GM12878 (cell line): ENCODE results near the gene YES1. TPM values are rescaled to one million over a fixed set of nuclear protein-coding genes. Genes with fewer than 3 reads are reported as not detected.
"Not testable (repeated sequence)": the region's sequence is repeated elsewhere in the genome, so short reads cannot be mapped to it uniquely, and the experiment has no call there.

Experiments
- ATAC-seq: fragments of 200-7000 bp; cut with Tn5 transposase; 3 replicates; pipeline ENCODE4 v1.9.1; 2020; ENCODE audit warnings: mild to moderate bottlenecking, moderate library complexity
- BruUV-seq: library from RNA; stranded (reverse); fragments of 400-500 nt; replicated peaks from 2 replicates; lab custom pipeline; 2021; lab: Mats Ljungman, UMichigan
- CTCF ChIA-PET: fragments of 300-600 bp; sonication (Branson Sonifier 250); formaldehyde crosslinking; extraction: SDS; loops from one replicate; lab custom pipeline; 2021; ENCODE audit warnings: inconsistent platforms; lab: Yijun Ruan, JAX
- POLR2A ChIA-PET: fragments of 350-600 bp; formaldehyde crosslinking; extraction: SDS; loops from one replicate; lab custom pipeline; 2021; ENCODE audit warnings: inconsistent platforms; lab: Charles Lee
- RAD21 ChIA-PET: fragments of 300-600 bp; sonication (Branson Sonifier 250); formaldehyde crosslinking; loops from one replicate; lab custom pipeline; 2023; ENCODE audit warnings: antibody characterized with exemption; ENCODE audit not compliant: unreplicated experiment; lab: Charles Lee
- SMC1A ChIA-PET: fragments of 300-600 bp; sonication (Branson Sonifier 250); formaldehyde crosslinking; loops from one replicate; lab custom pipeline; 2023; ENCODE audit not compliant: unreplicated experiment, uncharacterized antibody; lab: Charles Lee
- DNase-seq: peaks from one replicate; pipeline ENCODE4 v3.0.0-alpha.2; 2011; ENCODE audit warnings: low read depth, low spot score
- FAIRE-seq: peaks from 3 replicates; lab custom pipeline; 2011; peaks lifted over from hg19 to GRCh38; lab: Jason Lieb, UNC
- H2AFZ ChIP-seq: 2 replicates; pipeline ENCODE4 v1.6.0; 2011; ENCODE audit warnings: low read depth, low read length, control low read depth; ENCODE audit not compliant: control insufficient read depth
- H3K27ac ChIP-seq: 2 replicates; pipeline ENCODE4 v1.5.1; 2011; ENCODE audit warnings: control low read depth; ENCODE audit not compliant: control insufficient read depth, insufficient read depth
- H3K27me3 ChIP-seq, 2 experiments: replicated peaks in 1 of 2; 2 replicates each; pipeline versions ENCODE4 v1.6.0 to v1.6.1; 2011; ENCODE audit warnings: low read length in 1 of 2; ENCODE audit not compliant: control insufficient read depth in 2 of 2, insufficient read depth in 2 of 2
- H3K36me3 ChIP-seq, 2 experiments: 2 replicates each; pipeline ENCODE4 v1.5.1; 2011; ENCODE audit warnings: low read length in 1 of 2; ENCODE audit not compliant: control insufficient read depth in 2 of 2, insufficient read depth in 2 of 2
- H3K4me1 ChIP-seq: 2 replicates; pipeline ENCODE4 v1.6.1; 2011; ENCODE audit warnings: mild to moderate bottlenecking, low read length, moderate library complexity, mixed read lengths; ENCODE audit not compliant: control insufficient read depth, insufficient read depth
- H3K4me2 ChIP-seq: 2 replicates; pipeline ENCODE4 v1.6.0; 2011; ENCODE audit warnings: control low read depth; ENCODE audit not compliant: control insufficient read depth, insufficient read depth
- H3K4me3 ChIP-seq: fragments of 200-600 bp; sonication (generic); 2 replicates; pipeline ENCODE4 v1.5.1; 2016
- H3K79me2 ChIP-seq: 2 replicates; pipeline ENCODE4 v1.6.0; 2011; ENCODE audit warnings: low read length; ENCODE audit not compliant: control insufficient read depth, insufficient read depth
- H3K9ac ChIP-seq: 2 replicates; pipeline ENCODE4 v1.8.0; 2011; ENCODE audit warnings: low read length, control low read depth, mixed read lengths; ENCODE audit not compliant: control insufficient read depth, insufficient read depth
- H3K9me3 ChIP-seq: replicated peaks from 3 replicates; pipeline ENCODE4 v1.5.1; 2011; ENCODE audit warnings: mild to moderate bottlenecking, low read length; ENCODE audit not compliant: control insufficient read depth, insufficient read depth
- H4K20me1 ChIP-seq: 2 replicates; pipeline ENCODE4 v1.6.0; 2011; ENCODE audit not compliant: control insufficient read depth, insufficient read depth
- ATF7 ChIP-seq: fragments of 450-650 bp; IDR thresholded peaks from 2 replicates; pipeline ENCODE4 v1.6.1; 2016; ENCODE audit warnings: low read depth, mild to moderate bottlenecking
- CBFB ChIP-seq: IDR thresholded peaks from 2 replicates; pipeline ENCODE4 v1.6.1; 2016; ENCODE audit warnings: antibody characterized with exemption, low read depth
- EP300 ChIP-seq, 2 experiments: fragments of 150-350 bp in 1 of 2; IDR thresholded peaks; 2 replicates each; pipeline ENCODE4 v1.6.1; 2011 to 2012; ENCODE audit warnings: low read depth in 2 of 2, low read length in 2 of 2, borderline replicate concordance in 1 of 2, improper control_type of control experiment in 1 of 2, inconsistent platforms in 1 of 2; ENCODE audit not compliant: control insufficient read depth in 1 of 2
- RCOR1 ChIP-seq: conservative IDR thresholded peaks from 2 replicates; pipeline ENCODE4 v1.6.1; 2012; ENCODE audit warnings: low read depth, low read length, improper control_type of control experiment
- RUNX3 ChIP-seq: IDR thresholded peaks from 2 replicates; pipeline ENCODE4 v1.6.1; 2012; ENCODE audit warnings: low read length, inconsistent platforms
- SRF ChIP-seq, 2 experiments: IDR thresholded peaks; 2 replicates each; pipeline ENCODE4 v1.6.1; 2011; ENCODE audit warnings: low read depth in 2 of 2, low read length in 2 of 2, mild to moderate bottlenecking in 1 of 2, moderate library complexity in 1 of 2
- WGBS: methylation state at CpG from one replicate; pipeline ENCODE4 v1.1.6; 2016; ENCODE audit warnings: low lambda C conversion rate; ENCODE audit not compliant: insufficient replicate concordance, insufficient coverage; ENCODE audit errors: missing lambda C conversion rate; 5-methylcytosine and 5-hydroxymethylcytosine counted together
- in situ Hi-C: fragments of 300-500 bp; cut with MboI; formaldehyde crosslinking; loops from 9 replicates; pipeline ENCODE4 v1.14.3; 2018; ENCODE audit warnings: mixed read lengths
- intact Hi-C: fragments of 100-400 bp; cut with micrococcal nuclease; formaldehyde crosslinking; loops from one replicate; pipeline ENCODE4 v1.14.2; 2022; ENCODE audit not compliant: unreplicated experiment
- polyA plus RNA-seq, 11 experiments: library from polyadenylated mRNA; depleted of rRNA in 4 of 11; unstranded in 6 of 11; stranded (reverse) in 5 of 11; fragments of >200 nt; fragmentation: Nextera tagmentation in 4 of 11; fragmentation: Illumina TruSeq in 1 of 11; extraction: Ambion mirVana in 4 of 11; extraction: Trizol in 1 of 11; gene quantifications; 1 replicate in 1 of 11; 2 replicates in 10 of 11; pipeline versions ENCODE4 v1.2.1 to v1.2.3, GENCODE V29; 2011 to 2016; ENCODE audit warnings: inconsistent platforms in 2 of 11, missing spikeins in 2 of 11, low read depth in 1 of 11
- total RNA-seq, 4 experiments: library from RNA; depleted of rRNA in 3 of 4; stranded (reverse); fragments of >200 nt in 3 of 4; fragmentation: Illumina TruSeq in 1 of 4; extraction: Trizol in 1 of 4; gene quantifications; 2 replicates each; pipeline versions ENCODE4 v1.2.1 to v1.2.3, GENCODE V29; 2013 to 2021
- TF ChIP-seq, protein P1 (sequence below): fragments of 450-650 bp; IDR thresholded peaks from 2 replicates; pipeline ENCODE4 v1.6.1; 2016; ENCODE audit warnings: mild to moderate bottlenecking

The YES1 gene
- total and polyA plus RNA-seq, 10 of the 15 experiments (the other 5 are each of a cell fraction or from before 2014, with no cell fraction given): 2.3 to 7.9 (median 5.8) TPM

DNA sequence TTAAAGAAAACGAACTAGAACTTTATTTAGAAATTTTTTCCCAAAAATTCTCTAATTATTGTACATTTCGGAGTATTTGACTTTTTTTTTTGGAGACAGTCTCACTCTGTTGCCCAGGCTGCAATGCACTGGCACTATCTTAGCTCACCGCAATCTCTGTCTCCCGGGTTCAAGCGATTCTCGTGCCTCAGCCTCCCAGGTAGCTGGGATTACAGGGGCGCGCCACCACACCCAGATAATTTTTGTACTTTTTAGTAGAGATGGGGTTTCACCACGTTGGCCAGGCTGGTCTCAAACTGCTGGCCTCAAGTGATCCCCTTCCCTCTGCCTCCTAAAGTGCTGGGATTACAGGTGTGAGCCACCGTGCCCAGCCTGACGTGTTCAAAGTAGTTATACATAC is 2.8 kb downstream of the YES1 start:
- CTCF ChIA-PET: interaction anchor here (0.9 to 3.0 kb wide), 3 partner anchors 9 to 185 kb away, joined by 4 to 7 read pairs (median 4); no protein-coding TSS in a partner anchor
- FAIRE-seq, H3K9ac ChIP-seq, H2AFZ ChIP-seq, H3K4me1 ChIP-seq, H4K20me1 ChIP-seq: not testable (repeated sequence)
- TF ChIP-seq, protein P1, sequence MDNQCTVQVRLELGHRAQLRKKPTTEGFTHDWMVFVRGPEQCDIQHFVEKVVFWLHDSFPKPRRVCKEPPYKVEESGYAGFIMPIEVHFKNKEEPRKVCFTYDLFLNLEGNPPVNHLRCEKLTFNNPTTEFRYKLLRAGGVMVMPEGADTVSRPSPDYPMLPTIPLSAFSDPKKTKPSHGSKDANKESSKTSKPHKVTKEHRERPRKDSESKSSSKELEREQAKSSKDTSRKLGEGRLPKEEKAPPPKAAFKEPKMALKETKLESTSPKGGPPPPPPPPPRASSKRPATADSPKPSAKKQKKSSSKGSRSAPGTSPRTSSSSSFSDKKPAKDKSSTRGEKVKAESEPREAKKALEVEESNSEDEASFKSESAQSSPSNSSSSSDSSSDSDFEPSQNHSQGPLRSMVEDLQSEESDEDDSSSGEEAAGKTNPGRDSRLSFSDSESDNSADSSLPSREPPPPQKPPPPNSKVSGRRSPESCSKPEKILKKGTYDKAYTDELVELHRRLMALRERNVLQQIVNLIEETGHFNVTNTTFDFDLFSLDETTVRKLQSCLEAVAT: 0 out of 2 replicates have a peak, but pooled peaks have one; percentile 20
- TF ChIP-seq, all 136 proteins: peak for 1; not testable (repeated sequence) for 135
- H3K27ac ChIP-seq, H3K4me3 ChIP-seq, ATAC-seq, intact Hi-C loops, DNase-seq, in situ Hi-C loops, H3K4me2 ChIP-seq, H3K36me3 ChIP-seq, H3K9me3 ChIP-seq, H3K27me3 ChIP-seq, BruUV-seq: not testable (repeated sequence)
- POLR2A ChIA-PET: interaction anchor here (1.0 to 2.2 kb wide), 2 partner anchors 11 to 150 kb away, joined by 3 to 7 read pairs; no protein-coding TSS in a partner anchor
- H3K79me2 ChIP-seq: peaks cover 56% of the 10 kb centered on the region
- WGBS: 82% methylated on average over 11 of the region's 11 CpGs
- RAD21 ChIA-PET: interaction anchor here (2.3 kb wide), 1 partner anchor 9 kb away, joined by 10 read pairs; no protein-coding TSS in a partner anchor
- SMC1A ChIA-PET: interaction anchor here (1.3 to 5.1 kb wide), 3 partner anchors 9 to 67 kb away, joined by 3 to 38 read pairs (median 10); no protein-coding TSS in a partner anchor

DNA sequence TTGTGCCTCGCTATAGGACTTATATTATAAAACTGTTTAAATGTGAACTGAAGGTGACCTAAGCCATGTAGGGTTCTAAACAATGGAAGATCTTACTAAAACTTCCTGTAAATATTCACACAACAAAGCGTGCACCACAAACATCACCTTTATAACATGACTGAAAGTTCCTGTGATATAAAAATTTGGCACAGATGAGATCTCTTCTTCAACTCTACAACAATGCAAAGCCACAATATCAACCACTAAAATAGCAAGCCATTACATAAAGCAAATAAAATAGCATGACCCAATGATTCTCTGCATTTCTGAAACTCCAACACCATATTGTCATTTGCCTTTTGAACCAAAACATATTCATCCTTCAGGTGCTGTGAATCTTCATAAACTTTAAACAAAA is 3.5 kb downstream of the YES1 start:
- intact Hi-C loops: no loop called here
- 87% methylated on average over 2 of the region's 2 CpGs for WGBS

More for the DNA sequence above, 3.5 kb downstream of the YES1 start:
- H3K36me3 ChIP-seq: no peaks in the 10 kb centered on the region; a peak in 1 of 4 replicates
- peak overlapping the region; percentile 78; the same call in 1 of the 2 replicates for H3K4me2 ChIP-seq
- no peak for DNase-seq
- SMC1A ChIA-PET: interaction anchor here (0.9 to 1.7 kb wide), 7 partner anchors 9 to 191 kb away, joined by 3 to 9 read pairs (median 5); no protein-coding TSS in a partner anchor
- no peak for TF ChIP-seq CBFB
- TF ChIP-seq EP300 (IDR thresholded peaks at IDR 0.05; ENCODE audit: borderline replicate concordance in 1 of 2, control insufficient read depth in 1 of 2, low read depth in 2 of 2, low read length in 2 of 2): 0 out of 4 replicates have a peak, but pooled peaks of 1 of the 2 experiments have one; percentile 41
- TF ChIP-seq SRF (IDR thresholded peaks at IDR 0.05; ENCODE audit: low read depth in 2 of 2, low read length in 2 of 2): no peak
- TF ChIP-seq RUNX3: peak; percentile 46; the same call in 1 of the 2 replicates
- TF ChIP-seq RCOR1: no peak
- peak; percentile 46; the same call in 1 of the 2 replicates for TF ChIP-seq ATF7
- H2AFZ ChIP-seq: no peak overlapping the region
- in situ Hi-C loops: no loop called here
- H3K9ac ChIP-seq: no peak overlapping the region
- no peak overlapping the region for H3K27ac ChIP-seq
- no peak for FAIRE-seq
- no peaks in the 10 kb centered on the region for H4K20me1 ChIP-seq
- no peaks in the 10 kb centered on the region for H3K9me3 ChIP-seq
- peaks cover 9% of the 10 kb centered on the region for H3K4me1 ChIP-seq
- CTCF ChIA-PET: interaction anchor here (3.0 kb wide), 1 partner anchor 8 kb away, joined by 7 read pairs; no protein-coding TSS in a partner anchor
- no TSS peak for BruUV-seq
- ATAC-seq: no peak
- POLR2A ChIA-PET: interaction anchor here (2.2 kb wide), 1 partner anchor 149 kb away, joined by 7 read pairs; no protein-coding TSS in a partner anchor
- H3K79me2 ChIP-seq: peaks cover 62% of the 10 kb centered on the region
- H3K4me3 ChIP-seq: peak overlapping the region; percentile 15; the same call in 1 of the 2 replicates
- H3K27me3 ChIP-seq: no peaks in the 10 kb centered on the region
- RAD21 ChIA-PET: interaction anchor here (0.9 to 1.4 kb wide), 3 partner anchors 17 to 66 kb away, joined by 3 to 5 read pairs (median 3); no protein-coding TSS in a partner anchor
